HepG2 (cell line): ENCODE measurements around the gene WDCP. TPM values are rescaled to one million over a fixed set of nuclear protein-coding genes. Genes with fewer than 3 reads are reported as not detected.

Experiments used
- CHCHD3 ChIP-seq: sonication (generic); formaldehyde crosslinking; IDR thresholded peaks from 2 replicates; pipeline ENCODE4 v1.8.0; 2022; ENCODE audit warnings: mild to moderate bottlenecking, missing genetic modification reagents, moderate library complexity
- CREM ChIP-seq, 2 experiments: sonication (generic) in 1 of 2; formaldehyde crosslinking in 1 of 2; IDR thresholded peaks; 2 replicates each; pipeline versions ENCODE4 v1.4.0 to v1.6.1; 2016 to 2020; ENCODE audit warnings: antibody characterized with exemption in 1 of 2, mild to moderate bottlenecking in 1 of 2, missing genetic modification reagents in 1 of 2
- EED ChIP-seq: sonication (generic); formaldehyde crosslinking; IDR thresholded peaks from 2 replicates; pipeline ENCODE4 v1.5.0; 2020; ENCODE audit warnings: mild to moderate bottlenecking, missing genetic modification reagents
- FIP1L1 ChIP-seq: fragments of 200-400 bp; formaldehyde crosslinking; IDR thresholded peaks from 2 replicates; pipeline ENCODE4 v1.6.1; 2018; ENCODE audit warnings: low read depth, mild to moderate bottlenecking, low read length, moderate library complexity, borderline replicate concordance; ENCODE audit not compliant: insufficient read depth
- GLMP ChIP-seq: sonication (generic); formaldehyde crosslinking; IDR thresholded peaks from 2 replicates; pipeline ENCODE4 v1.9.0; 2021; ENCODE audit warnings: missing genetic modification reagents, mild to moderate bottlenecking, borderline replicate concordance
- IKZF1 ChIP-seq: fragments of 450-650 bp; IDR thresholded peaks from 2 replicates; pipeline ENCODE4 v1.7.1; 2016
- ISL2 ChIP-seq: sonication (generic); formaldehyde crosslinking; IDR thresholded peaks from 2 replicates; pipeline ENCODE4 v1.5.0; 2020; ENCODE audit warnings: missing genetic modification reagents
- KDM2A ChIP-seq: sonication (generic); formaldehyde crosslinking; IDR thresholded peaks from 2 replicates; pipeline ENCODE4 v1.4.0; 2020; ENCODE audit warnings: low read depth, missing genetic modification reagents, borderline replicate concordance
- KLF15 ChIP-seq: sonication (generic); formaldehyde crosslinking; IDR thresholded peaks from 2 replicates; pipeline ENCODE4 v1.8.1; 2023; ENCODE audit warnings: borderline replicate concordance, mild to moderate bottlenecking, inconsistent platforms, missing genetic modification reagents, mixed read lengths
- RNF2 ChIP-seq: fragments of 450-650 bp; conservative IDR thresholded peaks from 2 replicates; pipeline ENCODE4 v1.6.1; 2016; ENCODE audit warnings: low read depth
- SUZ12 ChIP-seq: fragments of 150-350 bp; IDR thresholded peaks from 2 replicates; pipeline ENCODE4 v1.6.1; 2014; ENCODE audit warnings: low read depth, low read length
- U2AF1 ChIP-seq: fragments of 200-400 bp; formaldehyde crosslinking; optimal IDR thresholded peaks from 2 replicates; pipeline ENCODE3; 2017; ENCODE audit warnings: mild to moderate bottlenecking, low read depth, low read length
- ZNF362 ChIP-seq: sonication (generic); formaldehyde crosslinking; IDR thresholded peaks from 2 replicates; pipeline ENCODE4 v1.4.0; 2020; ENCODE audit warnings: missing genetic modification reagents, mild to moderate bottlenecking, borderline replicate concordance
- ZNF556 ChIP-seq: sonication (generic); formaldehyde crosslinking; IDR thresholded peaks from 2 replicates; pipeline ENCODE4 v1.4.0; 2020; ENCODE audit warnings: mild to moderate bottlenecking, missing genetic modification reagents, borderline replicate concordance
- ZNF724P ChIP-seq: sonication (generic); formaldehyde crosslinking; IDR thresholded peaks from 2 replicates; pipeline ENCODE4 v1.8.0; 2022; ENCODE audit warnings: missing genetic modification reagents, borderline replicate concordance
- polyA plus RNA-seq, 8 experiments: library from polyadenylated mRNA; depleted of rRNA in 3 of 8; stranded (reverse) in 7 of 8; unstranded in 1 of 8; fragments of >200 nt; fragmentation: Illumina TruSeq in 4 of 8; extraction: Trizol in 4 of 8; gene quantifications; 2 replicates each; pipeline versions ENCODE4 v1.2.1 to v1.2.3, GENCODE V29; 2011 to 2016; ENCODE audit warnings: low read depth in 4 of 8, missing spikeins in 1 of 8, mixed read lengths in 1 of 8; ENCODE audit not compliant: insufficient read depth in 1 of 8
- total RNA-seq, 5 experiments: library from RNA; depleted of rRNA; stranded (reverse); fragments of >200 nt; fragmentation: Illumina TruSeq; extraction: Trizol; gene quantifications; 2 replicates each; pipeline ENCODE4 v1.2.3, GENCODE V29; 2016; ENCODE audit warnings: low read depth in 1 of 5
- TF ChIP-seq, protein P1 (sequence below): sonication (generic); formaldehyde crosslinking; IDR thresholded peaks from 2 replicates; pipeline ENCODE4 v1.4.0; 2020; ENCODE audit warnings: mild to moderate bottlenecking, missing genetic modification reagents
- TF ChIP-seq, protein P2 (sequence below): sonication (generic); formaldehyde crosslinking; IDR thresholded peaks from 2 replicates; pipeline ENCODE4 v1.4.0; 2020; ENCODE audit warnings: mild to moderate bottlenecking, missing genetic modification reagents
- TF ChIP-seq, protein P3 (sequence below): sonication (generic); formaldehyde crosslinking; IDR thresholded peaks from 2 replicates; pipeline ENCODE4 v1.4.0; 2020; ENCODE audit warnings: missing genetic modification reagents; ENCODE audit errors: not compliant biosample characterization
- TF ChIP-seq, protein P4 (sequence below): sonication (generic); formaldehyde crosslinking; IDR thresholded peaks from 2 replicates; pipeline ENCODE4 v1.4.0; 2020; ENCODE audit warnings: mild to moderate bottlenecking, missing genetic modification reagents
- TF ChIP-seq, protein P5 (sequence below): sonication (generic); formaldehyde crosslinking; IDR thresholded peaks from 2 replicates; pipeline ENCODE4 v1.5.0; 2020; ENCODE audit warnings: mild to moderate bottlenecking, missing genetic modification reagents, borderline replicate concordance

The WDCP gene
- total and polyA plus RNA-seq, 2 of the 13 experiments (the other 11 are each of a cell fraction or from before 2014, with no cell fraction given): 17.4 to 22.6 TPM

- TF ChIP-seq, protein P1, sequence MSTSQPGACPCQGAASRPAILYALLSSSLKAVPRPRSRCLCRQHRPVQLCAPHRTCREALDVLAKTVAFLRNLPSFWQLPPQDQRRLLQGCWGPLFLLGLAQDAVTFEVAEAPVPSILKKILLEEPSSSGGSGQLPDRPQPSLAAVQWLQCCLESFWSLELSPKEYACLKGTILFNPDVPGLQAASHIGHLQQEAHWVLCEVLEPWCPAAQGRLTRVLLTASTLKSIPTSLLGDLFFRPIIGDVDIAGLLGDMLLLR: peak; percentile 43; the same call in 1 of the 2 replicates
- no peak for TF ChIP-seq CREM (IDR thresholded peaks at IDR 0.05)
- no peak for TF ChIP-seq CREM (CRISPR knock-in tag; IDR thresholded peaks at IDR 0.05)
- TF ChIP-seq, protein P2, sequence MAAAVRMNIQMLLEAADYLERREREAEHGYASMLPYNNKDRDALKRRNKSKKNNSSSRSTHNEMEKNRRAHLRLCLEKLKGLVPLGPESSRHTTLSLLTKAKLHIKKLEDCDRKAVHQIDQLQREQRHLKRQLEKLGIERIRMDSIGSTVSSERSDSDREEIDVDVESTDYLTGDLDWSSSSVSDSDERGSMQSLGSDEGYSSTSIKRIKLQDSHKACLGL (CRISPR knock-in tag): peak; percentile 32
- no peak for TF ChIP-seq SUZ12
- no peak for TF ChIP-seq U2AF1
- TF ChIP-seq, protein P3, sequence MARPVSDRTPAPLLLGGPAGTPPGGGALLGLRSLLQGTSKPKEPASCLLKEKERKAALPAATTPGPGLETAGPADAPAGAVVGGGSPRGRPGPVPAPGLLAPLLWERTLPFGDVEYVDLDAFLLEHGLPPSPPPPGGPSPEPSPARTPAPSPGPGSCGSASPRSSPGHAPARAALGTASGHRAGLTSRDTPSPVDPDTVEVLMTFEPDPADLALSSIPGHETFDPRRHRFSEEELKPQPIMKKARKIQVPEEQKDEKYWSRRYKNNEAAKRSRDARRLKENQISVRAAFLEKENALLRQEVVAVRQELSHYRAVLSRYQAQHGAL (CRISPR knock-in tag): no peak
- TF ChIP-seq FIP1L1: no peak
- TF ChIP-seq CHCHD3 (CRISPR knock-in tag): no peak
- no peak for TF ChIP-seq IKZF1
- TF ChIP-seq RNF2: no peak
- no peak; the same call in 1 of the 2 replicates for TF ChIP-seq ISL2 (CRISPR knock-in tag)
- TF ChIP-seq, protein P4, sequence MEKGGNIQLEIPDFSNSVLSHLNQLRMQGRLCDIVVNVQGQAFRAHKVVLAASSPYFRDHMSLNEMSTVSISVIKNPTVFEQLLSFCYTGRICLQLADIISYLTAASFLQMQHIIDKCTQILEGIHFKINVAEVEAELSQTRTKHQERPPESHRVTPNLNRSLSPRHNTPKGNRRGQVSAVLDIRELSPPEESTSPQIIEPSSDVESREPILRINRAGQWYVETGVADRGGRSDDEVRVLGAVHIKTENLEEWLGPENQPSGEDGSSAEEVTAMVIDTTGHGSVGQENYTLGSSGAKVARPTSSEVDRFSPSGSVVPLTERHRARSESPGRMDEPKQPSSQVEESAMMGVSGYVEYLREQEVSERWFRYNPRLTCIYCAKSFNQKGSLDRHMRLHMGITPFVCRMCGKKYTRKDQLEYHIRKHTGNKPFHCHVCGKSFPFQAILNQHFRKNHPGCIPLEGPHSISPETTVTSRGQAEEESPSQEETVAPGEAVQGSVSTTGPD (CRISPR knock-in tag): no peak
- TF ChIP-seq, protein P5, sequence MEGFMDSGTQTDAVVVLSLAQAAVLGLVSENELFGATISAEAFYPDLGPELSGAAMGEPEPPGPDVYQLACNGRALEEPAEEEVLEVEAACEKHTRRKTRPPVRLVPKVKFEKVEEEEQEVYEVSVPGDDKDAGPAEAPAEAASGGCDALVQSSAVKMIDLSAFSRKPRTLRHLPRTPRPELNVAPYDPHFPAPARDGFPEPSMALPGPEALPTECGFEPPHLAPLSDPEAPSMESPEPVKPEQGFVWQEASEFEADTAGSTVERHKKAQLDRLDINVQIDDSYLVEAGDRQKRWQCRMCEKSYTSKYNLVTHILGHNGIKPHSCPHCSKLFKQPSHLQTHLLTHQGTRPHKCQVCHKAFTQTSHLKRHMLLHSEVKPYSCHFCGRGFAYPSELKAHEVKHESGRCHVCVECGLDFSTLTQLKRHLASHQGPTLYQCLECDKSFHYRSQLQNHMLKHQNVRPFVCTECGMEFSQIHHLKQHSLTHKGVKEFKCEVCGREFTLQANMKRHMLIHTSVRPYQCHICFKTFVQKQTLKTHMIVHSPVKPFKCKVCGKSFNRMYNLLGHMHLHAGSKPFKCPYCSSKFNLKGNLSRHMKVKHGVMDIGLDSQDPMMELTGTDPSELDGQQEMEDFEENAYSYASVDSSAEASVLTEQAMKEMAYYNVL (CRISPR knock-in tag): no peak
- peak; percentile 18; the same call in 1 of the 2 replicates for TF ChIP-seq EED (CRISPR knock-in tag)
- no peak for TF ChIP-seq ZNF556 (CRISPR knock-in tag)
- TF ChIP-seq KDM2A (CRISPR knock-in tag): peak; percentile 55; the same call in 1 of the 2 replicates
- 0 out of 2 replicates have a peak, but pooled peaks have one; percentile 38 for TF ChIP-seq KLF15 (CRISPR knock-in tag)
- no peak for TF ChIP-seq GLMP (CRISPR knock-in tag)
- no peak; the same call in 1 of the 2 replicates for TF ChIP-seq ZNF362 (CRISPR knock-in tag)
- TF ChIP-seq ZNF724P (CRISPR knock-in tag): no peak
These were observed 3.1 kb upstream of the WDCP start (continued) for GRCh38 chr2:24050041-24050979.
